ENCODE measurements around the gene LCNL1.

Gene LCNL1

GRCh38 chr9:136941231-136942111, 41.3 kb upstream of the LCNL1 start:
- Histone ChIP-seq H3K36me3 (ENCODE audit: low read depth) (peaks cover 31% of the 10 kb centered on the region), H3K4me1 (ENCODE audit: insufficient read depth, poor library complexity, severe bottlenecking) (peaks cover 3% of the 10 kb centered on the region), H3K27ac (ENCODE audit: poor library complexity, severe bottlenecking) (no peak overlapping the region), H3K27me3 (ENCODE audit: insufficient read depth, poor library complexity, severe bottlenecking) (no peaks in the 10 kb centered on the region), H3K9me3 (ENCODE audit: severe bottlenecking) (no peaks in the 10 kb centered on the region), H3K4me3 (ENCODE audit: severe bottlenecking) (no peak overlapping the region)
- ATAC-seq (ENCODE audit: low read depth) (no peak), DNase-seq (ENCODE audit: low spot score) (peak; percentile 71)
- no peak for TF ChIP-seq CTCF (IDR thresholded peaks at IDR 0.05; ENCODE audit: poor library complexity, severe bottlenecking)

- Histone ChIP-seq H3K27me3 (ENCODE audit: insufficient read depth, poor library complexity, severe bottlenecking) (no peaks in the 10 kb centered on the region), H3K9me3 (ENCODE audit: severe bottlenecking) (no peaks in the 10 kb centered on the region), H3K36me3 (ENCODE audit: low read depth) (peaks cover 31% of the 10 kb centered on the region), H3K27ac (ENCODE audit: poor library complexity, severe bottlenecking) (no peak overlapping the region), H3K4me1 (ENCODE audit: insufficient read depth, poor library complexity, severe bottlenecking) (peaks cover 3% of the 10 kb centered on the region), H3K4me3 (ENCODE audit: severe bottlenecking) (no peak overlapping the region)
- DNase-seq (ENCODE audit: low spot score) = peak; percentile 68
- ATAC-seq (ENCODE audit: low read depth) = no peak
- TF ChIP-seq CTCF (IDR thresholded peaks at IDR 0.05; ENCODE audit: poor library complexity, severe bottlenecking) = no peak
Observed at GRCh38 chr9:136942112-136942880, 40.5 kb upstream of the LCNL1 start.

DNA sequence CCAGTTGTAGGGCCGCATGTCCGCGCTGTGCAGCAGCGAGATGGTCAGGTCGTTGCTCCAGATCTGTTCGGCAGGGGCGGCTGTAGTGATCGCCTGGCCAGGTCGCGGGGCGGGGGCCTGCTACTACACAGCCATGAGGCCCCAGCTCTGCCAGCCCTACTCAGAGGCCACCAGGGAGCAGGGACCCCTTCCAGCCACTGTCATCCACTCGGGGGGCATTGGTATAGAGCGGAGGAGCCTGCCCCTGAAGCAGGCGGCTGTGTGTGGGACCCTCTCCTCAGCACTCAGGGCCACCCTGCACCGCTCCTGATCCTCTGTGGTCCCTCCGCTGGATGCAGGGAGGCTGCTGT, 39.9 kb upstream of the LCNL1 start:
- H3K9me3 ChIP-seq (ENCODE audit: severe bottlenecking) = no peaks in the 10 kb centered on the region
- H3K36me3 ChIP-seq (ENCODE audit: low read depth) = peaks cover 31% of the 10 kb centered on the region
- DNase-seq (ENCODE audit: low spot score) (peak; percentile 58), ATAC-seq (ENCODE audit: low read depth) (no peak)
- H3K27ac ChIP-seq (ENCODE audit: poor library complexity, severe bottlenecking) = peak overlapping the region; percentile 69
- H3K4me3 ChIP-seq (ENCODE audit: severe bottlenecking) = peak overlapping the region; percentile 98
- no peaks in the 10 kb centered on the region for H3K27me3 ChIP-seq (ENCODE audit: insufficient read depth, poor library complexity, severe bottlenecking)
- peaks cover 3% of the 10 kb centered on the region for H3K4me1 ChIP-seq (ENCODE audit: insufficient read depth, poor library complexity, severe bottlenecking)
- no peak for TF ChIP-seq CTCF (IDR thresholded peaks at IDR 0.05; ENCODE audit: poor library complexity, severe bottlenecking)

- peak; percentile 69 for DNase-seq (ENCODE audit: low spot score)
- no peak for TF ChIP-seq CTCF (IDR thresholded peaks at IDR 0.05; ENCODE audit: poor library complexity, severe bottlenecking)
- ATAC-seq (ENCODE audit: low read depth) = peak; percentile 26; the same call in 2 of the 3 replicates
Observed at GRCh38 chr9:136943291-136944211, 39.2 kb upstream of the LCNL1 start.

More at GRCh38 chr9:136943291-136944211, 39.2 kb upstream of the LCNL1 start:
- no peaks in the 10 kb centered on the region for H3K9me3 ChIP-seq (ENCODE audit: severe bottlenecking)
- H3K4me1 ChIP-seq (ENCODE audit: insufficient read depth, poor library complexity, severe bottlenecking) = peaks cover 9% of the 10 kb centered on the region
- H3K36me3 ChIP-seq (ENCODE audit: low read depth) = peaks cover 31% of the 10 kb centered on the region
- peak overlapping the region; percentile 98 for H3K4me3 ChIP-seq (ENCODE audit: severe bottlenecking)
- no peaks in the 10 kb centered on the region for H3K27me3 ChIP-seq (ENCODE audit: insufficient read depth, poor library complexity, severe bottlenecking)
- peak overlapping the region; percentile 69 for H3K27ac ChIP-seq (ENCODE audit: poor library complexity, severe bottlenecking)

All from RWPE2 (cell line).